GM10248 (cell line): ENCODE measurements around the gene INHBA.

Source experiments
- CTCF ChIA-PET: fragments of 300-600 bp; sonication (Branson Sonifier 250); formaldehyde crosslinking; extraction: SDS; loops from one replicate; lab custom pipeline; 2021; ENCODE audit warnings: antibody characterized with exemption; lab: Yijun Ruan, JAX
- POLR2A ChIA-PET: fragments of 350-650 bp; sonication (Branson Sonifier 250); formaldehyde crosslinking; extraction: SDS; loops from one replicate; lab custom pipeline; 2020; ENCODE audit warnings: antibody characterized with exemption; lab: Yijun Ruan, JAX
- DNase-seq: peaks from one replicate; pipeline ENCODE4 v3.0.0; 2012; ENCODE audit errors: extremely low spot score
- TF ChIP-seq, protein P1 (sequence below): IDR thresholded peaks from 2 replicates; pipeline ENCODE4 v1.5.1; 2012; ENCODE audit warnings: mild to moderate bottlenecking, low read depth; ENCODE audit errors: extremely low read depth, missing control alignments, control extremely low read depth

Gene INHBA

DNA sequence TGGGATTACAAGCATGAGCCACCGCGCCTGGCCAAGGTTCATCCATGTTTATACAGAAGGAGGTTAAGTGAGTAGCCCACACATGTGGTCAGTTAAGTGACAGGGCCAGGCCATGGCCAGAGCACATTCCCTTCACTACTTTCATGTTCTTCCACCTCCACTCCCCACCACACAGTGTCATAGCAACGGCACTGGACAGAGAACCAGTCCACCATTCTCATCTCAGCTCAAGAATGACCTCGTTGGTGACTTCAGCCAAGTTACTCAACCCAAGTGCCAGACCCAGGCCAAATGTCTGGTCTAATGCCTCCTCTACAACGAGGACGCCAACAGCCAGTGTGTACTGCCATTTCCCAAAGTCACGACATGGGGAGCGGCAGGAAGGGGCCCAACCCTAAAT is 62.4 kb downstream of the INHBA start:
- TF ChIP-seq, protein P1, sequence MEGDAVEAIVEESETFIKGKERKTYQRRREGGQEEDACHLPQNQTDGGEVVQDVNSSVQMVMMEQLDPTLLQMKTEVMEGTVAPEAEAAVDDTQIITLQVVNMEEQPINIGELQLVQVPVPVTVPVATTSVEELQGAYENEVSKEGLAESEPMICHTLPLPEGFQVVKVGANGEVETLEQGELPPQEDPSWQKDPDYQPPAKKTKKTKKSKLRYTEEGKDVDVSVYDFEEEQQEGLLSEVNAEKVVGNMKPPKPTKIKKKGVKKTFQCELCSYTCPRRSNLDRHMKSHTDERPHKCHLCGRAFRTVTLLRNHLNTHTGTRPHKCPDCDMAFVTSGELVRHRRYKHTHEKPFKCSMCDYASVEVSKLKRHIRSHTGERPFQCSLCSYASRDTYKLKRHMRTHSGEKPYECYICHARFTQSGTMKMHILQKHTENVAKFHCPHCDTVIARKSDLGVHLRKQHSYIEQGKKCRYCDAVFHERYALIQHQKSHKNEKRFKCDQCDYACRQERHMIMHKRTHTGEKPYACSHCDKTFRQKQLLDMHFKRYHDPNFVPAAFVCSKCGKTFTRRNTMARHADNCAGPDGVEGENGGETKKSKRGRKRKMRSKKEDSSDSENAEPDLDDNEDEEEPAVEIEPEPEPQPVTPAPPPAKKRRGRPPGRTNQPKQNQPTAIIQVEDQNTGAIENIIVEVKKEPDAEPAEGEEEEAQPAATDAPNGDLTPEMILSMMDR = no peak
- DNase-seq = no peak
- ChIA-PET POLR2A (no interaction called here), CTCF (no interaction called here)

- ChIA-PET CTCF (interaction anchor here (1.5 kb wide), 1 partner anchor 8 kb away, joined by 3 read pairs; no protein-coding TSS in a partner anchor), POLR2A (no interaction called here)
- no peak for DNase-seq
- TF ChIP-seq, protein P1 = no peak
Observed at GRCh38 chr7:41637049-41637448, 65.8 kb downstream of the INHBA start.
